H1 (cell line): ENCODE measurements around the gene NUP50. TPM values are rescaled to one million over a fixed set of nuclear protein-coding genes. Genes with fewer than 3 reads are reported as not detected.

Experiments used
- CTCF ChIA-PET: fragments of 300-600 bp; sonication (Branson Sonifier 250); formaldehyde crosslinking; loops from one replicate; lab custom pipeline; 2021; ENCODE audit not compliant: partially characterized antibody; lab: Charles Lee
- POLR2A ChIA-PET: fragments of 300-600 bp; sonication (Branson Sonifier 250); formaldehyde crosslinking; loops from one replicate; lab custom pipeline; 2021; ENCODE audit warnings: inconsistent platforms; ENCODE audit not compliant: partially characterized antibody; lab: Charles Lee
- DNase-seq, 2 experiments: peaks; one replicate each; pipeline versions ENCODE4 v3.0.0 to v3.0.0-alpha.2; 2010 to 2022; ENCODE audit warnings: low spot score in 2 of 2, low read depth in 1 of 2, mixed read lengths in 1 of 2
- FAIRE-seq: peaks from 2 replicates; lab custom pipeline; 2011; peaks lifted over from hg19 to GRCh38; lab: Jason Lieb, UNC
- H2AFZ ChIP-seq: 2 replicates; pipeline ENCODE4 v1.8.1; 2012; ENCODE audit warnings: low read length, inconsistent platforms
- H2AK5ac ChIP-seq: 2 replicates; pipeline ENCODE4 v1.6.1; 2013; ENCODE audit warnings: low read depth, low read length
- H2BK120ac ChIP-seq: replicated peaks from 2 replicates; pipeline ENCODE3; 2013; ENCODE audit warnings: low read depth, low read length, inconsistent platforms
- H2BK12ac ChIP-seq: 2 replicates; pipeline ENCODE4 v1.6.1; 2013; ENCODE audit warnings: low read depth, low read length
- H2BK15ac ChIP-seq: 2 replicates; pipeline ENCODE4 v1.6.1; 2013; ENCODE audit warnings: low read length
- H2BK20ac ChIP-seq: 2 replicates; pipeline ENCODE4 v1.6.1; 2013; ENCODE audit warnings: low read length
- H2BK5ac ChIP-seq: 2 replicates; pipeline ENCODE4 v1.6.1; 2013; ENCODE audit warnings: low read depth, low read length
- H3K14ac ChIP-seq: 2 replicates; pipeline ENCODE4 v1.6.1; 2013; ENCODE audit warnings: inconsistent platforms; ENCODE audit not compliant: insufficient read length
- H3K18ac ChIP-seq: 2 replicates; pipeline ENCODE4 v1.6.1; 2013; ENCODE audit warnings: low read length; ENCODE audit errors: extremely low read depth
- H3K23ac ChIP-seq: 2 replicates; pipeline ENCODE4 v1.6.1; 2013; ENCODE audit warnings: inconsistent platforms; ENCODE audit not compliant: insufficient read length
- H3K23me2 ChIP-seq: 2 replicates; pipeline ENCODE4 v1.6.1; 2013; ENCODE audit warnings: low read depth, low read length
- H3K27ac ChIP-seq: 2 replicates; pipeline ENCODE4 v1.6.1; 2011; ENCODE audit warnings: low read depth, low read length, inconsistent platforms
- H3K27me3 ChIP-seq, 4 experiments: replicated peaks in 1 of 4; 1 replicate in 1 of 4; 2 replicates in 3 of 4; pipeline versions ENCODE4 v1.6.1 to v1.8.1; 2011 to 2013; ENCODE audit warnings: low read length in 3 of 4, mild to moderate bottlenecking in 3 of 4, inconsistent platforms in 2 of 4, mixed read lengths in 2 of 4, moderate library complexity in 1 of 4; ENCODE audit not compliant: control insufficient read depth in 3 of 4, insufficient read depth in 3 of 4; ENCODE audit errors: extremely low read depth in 1 of 4
- H3K36me3 ChIP-seq, 4 experiments: 2 replicates each; pipeline versions ENCODE4 v1.6.1 to v1.8.1; 2011 to 2013; ENCODE audit warnings: mild to moderate bottlenecking in 4 of 4, low read length in 3 of 4, moderate library complexity in 2 of 4, control low read depth in 1 of 4, inconsistent platforms in 1 of 4; ENCODE audit not compliant: insufficient read depth in 4 of 4, control insufficient read depth in 2 of 4
- H3K4ac ChIP-seq: replicated peaks from 2 replicates; pipeline ENCODE3; 2013; ENCODE audit warnings: low read length, low read depth, mixed read lengths, inconsistent platforms; ENCODE audit not compliant: insufficient read length
- H3K4me1 ChIP-seq, 4 experiments: replicated peaks in 1 of 4; 1 replicate in 1 of 4; 2 replicates in 3 of 4; pipeline versions ENCODE4 v1.6.1 to v1.8.1; 2011 to 2013; ENCODE audit warnings: low read length in 3 of 4, inconsistent platforms in 2 of 4, mixed read lengths in 1 of 4; ENCODE audit not compliant: insufficient read depth in 4 of 4, control insufficient read depth in 3 of 4
- H3K4me2 ChIP-seq, 2 experiments: 2 replicates each; pipeline versions ENCODE4 v1.6.1 to v1.8.1; 2011 to 2013; ENCODE audit warnings: low read depth in 2 of 2, low read length in 2 of 2, control low read depth in 1 of 2, inconsistent platforms in 1 of 2, mild to moderate bottlenecking in 1 of 2; ENCODE audit not compliant: insufficient read depth in 1 of 2
- H3K4me3 ChIP-seq, 4 experiments: fragments of 200-600, 300-600 bp in 1 of 4; sonication (generic), shearing (Covaris generic), sonication (Bioruptor Twin) in 1 of 4; 2 replicates each; pipeline versions ENCODE4 v1.5.1 to v1.8.1; 2011 to 2016; ENCODE audit warnings: low read length in 4 of 4, low read depth in 3 of 4, control low read depth in 2 of 4, inconsistent platforms in 2 of 4, mild to moderate bottlenecking in 2 of 4, mixed read lengths in 1 of 4, moderate library complexity in 1 of 4; ENCODE audit not compliant: insufficient read depth in 2 of 4; ENCODE audit errors: extremely low read depth in 1 of 4
- H3K56ac ChIP-seq: replicated peaks from 2 replicates; pipeline ENCODE3; 2013; ENCODE audit warnings: low read depth, mild to moderate bottlenecking, mixed read lengths, low read length, inconsistent platforms; ENCODE audit not compliant: insufficient read length
- H3K79me1 ChIP-seq: 2 replicates; pipeline ENCODE4 v1.6.1; 2013; ENCODE audit warnings: low read depth, low read length, control low read depth
- H3K79me2 ChIP-seq, 2 experiments: 2 replicates each; pipeline versions ENCODE4 v1.6.1 to v1.8.1; 2012 to 2013; ENCODE audit warnings: low read length in 2 of 2, mild to moderate bottlenecking in 2 of 2, inconsistent platforms in 1 of 2; ENCODE audit not compliant: insufficient read depth in 2 of 2, control insufficient read depth in 1 of 2
- H3K9ac ChIP-seq, 4 experiments: replicated peaks in 1 of 4; 1 replicate in 1 of 4; 2 replicates in 3 of 4; pipeline versions ENCODE4 v1.6.1 to v1.8.1; 2011 to 2013; ENCODE audit warnings: low read depth in 3 of 4, low read length in 3 of 4, control low read depth in 2 of 4, mild to moderate bottlenecking in 2 of 4, moderate library complexity in 2 of 4, inconsistent platforms in 1 of 4; ENCODE audit errors: extremely low read depth in 1 of 4
- H3K9me3 ChIP-seq, 2 experiments: 2 replicates each; pipeline versions ENCODE4 v1.6.1 to v1.8.1; 2012 to 2013; ENCODE audit warnings: mild to moderate bottlenecking in 2 of 2, moderate library complexity in 2 of 2, control low read depth in 1 of 2, inconsistent platforms in 1 of 2, low read depth in 1 of 2, low read length in 1 of 2, mixed read lengths in 1 of 2; ENCODE audit not compliant: insufficient read depth in 2 of 2
- H4K20me1 ChIP-seq, 2 experiments: replicated peaks in 1 of 2; 2 replicates each; pipeline versions ENCODE3 to v1.8.1; 2011 to 2013; ENCODE audit warnings: inconsistent platforms in 2 of 2, low read length in 2 of 2, mild to moderate bottlenecking in 1 of 2; ENCODE audit not compliant: insufficient read depth in 2 of 2, control insufficient read depth in 1 of 2
- H4K5ac ChIP-seq: 2 replicates; pipeline ENCODE4 v1.6.1; 2013; ENCODE audit warnings: low read length, low read depth, mixed read lengths, inconsistent platforms; ENCODE audit not compliant: insufficient read length
- H4K8ac ChIP-seq: 2 replicates; pipeline ENCODE4 v1.8.0; 2013; ENCODE audit warnings: mild to moderate bottlenecking, moderate library complexity, low read length, inconsistent platforms; ENCODE audit not compliant: insufficient read depth; ENCODE audit errors: extremely low read depth
- H4K91ac ChIP-seq: replicated peaks from 2 replicates; pipeline ENCODE3; 2013; ENCODE audit warnings: low read length, mixed read lengths, inconsistent platforms; ENCODE audit not compliant: insufficient read length
- CBX5 ChIP-seq: fragments of 300-800, 300-1000 bp; sonication (generic); IDR thresholded peaks from 2 replicates; pipeline ENCODE4 v1.7.1; 2016; ENCODE audit warnings: antibody characterized with exemption, low read length, low read depth
- CTCF ChIP-seq, 3 experiments: IDR thresholded peaks; 1 replicate in 2 of 3; 2 replicates in 1 of 3; pipeline versions ENCODE4 v1.5.1 to v1.6.1; 2011; ENCODE audit warnings: low read length in 3 of 3, mild to moderate bottlenecking in 3 of 3, inconsistent platforms in 2 of 3, low read depth in 1 of 3, moderate library complexity in 1 of 3; ENCODE audit not compliant: insufficient read depth in 1 of 3; ENCODE audit errors: control extremely low read depth in 1 of 3
- EGR1 ChIP-seq: IDR thresholded peaks from 2 replicates; pipeline ENCODE4 v1.6.1; 2011; ENCODE audit warnings: low read depth, low read length, borderline replicate concordance
- WGBS, 2 experiments: shearing (Covaris generic) in 1 of 2; methylation state at CpG; one replicate each; pipeline versions ENCODE4 v1.1.6 to v1.1.7; 2013 to 2015; ENCODE audit warnings: low lambda C conversion rate in 2 of 2, mixed read lengths in 2 of 2, inconsistent platforms in 1 of 2, low coverage in 1 of 2, missing lambda C conversion rate in 1 of 2; ENCODE audit not compliant: insufficient replicate concordance in 2 of 2, insufficient coverage in 1 of 2, insufficient read length in 1 of 2; ENCODE audit errors: extremely low coverage in 1 of 2, missing lambda C conversion rate in 1 of 2; 5-methylcytosine and 5-hydroxymethylcytosine counted together
- polyA plus RNA-seq, 7 experiments: library from polyadenylated mRNA; depleted of rRNA in 3 of 7; stranded (reverse) in 5 of 7; unstranded in 2 of 7; fragments of >200 nt in 5 of 7; fragments of 200-250 nt in 2 of 7; gene quantifications; 1 replicate in 5 of 7; 2 replicates in 1 of 7; 4 replicates in 1 of 7; pipeline versions ENCODE4 v1.2.1 to v1.2.3, GENCODE V29; 2011 to 2013; ENCODE audit warnings: missing spikeins in 2 of 7, mixed read lengths in 2 of 7
- total RNA-seq: library from RNA; stranded (reverse); fragmentation: NEBNext Ultra II Directional; extraction: Animal tissue kit (Norgen Biotek cat#: 25700); gene quantifications from 2 replicates; pipeline ENCODE4 v1.2.1, GENCODE V29; 2021

Gene NUP50
- total and polyA plus RNA-seq, 2 of the 8 experiments (the other 6 are each of a cell fraction or from before 2014, with no cell fraction given) = 20.0 to 112 TPM

- WGBS, 2 experiments = 94% methylated on average over 16 of the region's 16 CpGs; no CpG with 5 or more reads in 1 of the 2 experiments
- Histone ChIP-seq H2BK20ac (no peak overlapping the region), H3K27ac (no peak overlapping the region), H4K20me1 (peaks cover 1 to 6% of the 10 kb centered on the region in 2 experiments), H2AK5ac (no peak overlapping the region), H3K36me3 (peaks cover 6 to 29% (median 15%) of the 10 kb centered on the region in 4 experiments), H3K79me1 (no peaks in the 10 kb centered on the region), H3K14ac (no peak overlapping the region), H3K56ac (no peak overlapping the region), H4K8ac (no peak overlapping the region), H2BK15ac (no peak overlapping the region), H3K27me3 (no peaks in the 10 kb centered on the region), H3K4me3 (no peak overlapping the region), H2BK120ac (no peak overlapping the region), H3K4me2 (no peak overlapping the region), H3K9ac (no peak overlapping the region), H3K9me3 (no peaks in the 10 kb centered on the region), H2BK5ac (no peak overlapping the region), H2BK12ac (no peak overlapping the region), H3K23ac (no peak overlapping the region), H3K23me2 (no peaks in the 10 kb centered on the region), H2AFZ (no peak overlapping the region), H4K5ac (no peak overlapping the region), H4K91ac (no peak overlapping the region), H3K4ac (no peak overlapping the region), H3K18ac (no peak overlapping the region), H3K4me1 (peaks cover 4 to 10% (median 6%) of the 10 kb centered on the region in 4 experiments; a peak in 6 of 7 replicates), H3K79me2 (peaks cover 0 to 4% of the 10 kb centered on the region in 2 experiments; a peak in 1 of 4 replicates)
- ChIA-PET CTCF (interaction anchor here (1.0 to 1.5 kb wide), 4 partner anchors 9 to 36 kb away, joined by 3 to 5 read pairs (median 3); no protein-coding TSS in a partner anchor), POLR2A (interaction anchor here (0.7 to 2.1 kb wide), 4 partner anchors 16 to 58 kb away, joined by 3 to 7 read pairs (median 3); partner anchors contain the start of gene NUP50)
- no peak for FAIRE-seq
- TF ChIP-seq EGR1 (no peak), CBX5 (no peak), CTCF (IDR thresholded peaks at IDR 0.05; ENCODE audit: control extremely low read depth in 1 of 3, insufficient read depth in 1 of 3, low read depth in 1 of 3, low read length in 3 of 3) (no peak)
- no peak for DNase-seq
Measured at GRCh38 chr22:45188779-45189178, 25.1 kb downstream of the NUP50 start.
